Spleen (tissue), 11 donors: Measurements from ENCODE around the gene FLOT1. TPM values are rescaled to one million over a fixed set of nuclear protein-coding genes. Genes with fewer than 3 reads are reported as not detected.

Experiments
- DNase-seq: peaks from one replicate; pipeline ENCODE4 v3.0.0-alpha.2; 2020
- H3K27ac ChIP-seq, 8 donors: fragments of 200-600 bp; sonication (generic) in 7 of 8; 1 replicate in 4 of 8; 2 replicates in 4 of 8; pipeline versions ENCODE4 v1.5.0 to v1.8.0; 2016 to 2021; ENCODE audit warnings: inconsistent platforms in 4 of 8, mild to moderate bottlenecking in 4 of 8, moderate library complexity in 1 of 8
- H3K27me3 ChIP-seq, 7 donors: fragments of 200-600 bp; sonication (generic) in 6 of 7; replicated peaks in 1 of 7; 1 replicate in 4 of 7; 2 replicates in 3 of 7; pipeline versions ENCODE4 v1.5.0 to v1.8.0; 2016 to 2021; ENCODE audit warnings: inconsistent platforms in 3 of 7, mild to moderate bottlenecking in 1 of 7
- H3K36me3 ChIP-seq, 6 donors: fragments of 200-600 bp; sonication (generic) in 5 of 6; 1 replicate in 4 of 6; 2 replicates in 2 of 6; pipeline versions ENCODE4 v1.5.0 to v1.8.0; 2016 to 2021; ENCODE audit warnings: inconsistent platforms in 2 of 6
- H3K4me1 ChIP-seq, 6 donors: fragments of 200-600 bp; sonication (generic) in 5 of 6; 1 replicate in 3 of 6; 2 replicates in 3 of 6; pipeline versions ENCODE4 v1.5.0 to v1.8.0; 2016 to 2021; ENCODE audit warnings: inconsistent platforms in 3 of 6
- H3K4me3 ChIP-seq, 8 donors: fragments of 200-600 bp; sonication (generic) in 7 of 8; 1 replicate in 4 of 8; 2 replicates in 4 of 8; pipeline versions ENCODE4 v1.5.0 to v1.8.0; 2016 to 2021; ENCODE audit warnings: inconsistent platforms in 4 of 8, mild to moderate bottlenecking in 4 of 8, moderate library complexity in 2 of 8
- H3K9me3 ChIP-seq, 8 donors: fragments of 200-600 bp; sonication (generic) in 7 of 8; 1 replicate in 4 of 8; 2 replicates in 4 of 8; pipeline versions ENCODE4 v1.5.0 to v1.8.0; 2016 to 2021; ENCODE audit warnings: inconsistent platforms in 4 of 8
- CTCF ChIP-seq, 11 experiments: fragments of 200-600 bp in 7 of 11; fragments of 450-650 bp in 4 of 11; sonication (generic) in 4 of 11; IDR thresholded peaks in 8 of 11; conservative IDR thresholded peaks in 3 of 11; 1 replicate in 7 of 11; 2 replicates in 4 of 11; pipeline versions ENCODE4 v1.4.0 to v1.8.0; 2016 to 2021; ENCODE audit warnings: antibody characterized with exemption in 11 of 11, inconsistent platforms in 4 of 11, mild to moderate bottlenecking in 1 of 11
- POLR2A ChIP-seq, 3 donors: fragments of 450-650 bp; IDR thresholded peaks; one replicate each; pipeline ENCODE4 v1.5.1; 2017; ENCODE audit warnings: antibody characterized with exemption in 3 of 3, mild to moderate bottlenecking in 1 of 3
- POLR2AphosphoS5 ChIP-seq, 3 donors: sonication (generic); formaldehyde crosslinking; IDR thresholded peaks; one replicate each; pipeline ENCODE4 v1.5.1; 2017; ENCODE audit warnings: antibody characterized with exemption in 3 of 3
- WGBS, 5 donors: extraction: QIAGEN DNeasy Blood & Tissue Kit in 3 of 5; methylation state at CpG; one replicate each; pipeline versions ENCODE4 v1.1.5 to v1.1.7; 2013 to 2018; 5-methylcytosine and 5-hydroxymethylcytosine counted together
- intact Hi-C: fragments of 100-400 bp; cut with DNase I; formaldehyde crosslinking; loops from one replicate; pipeline ENCODE4 v1.15.0; 2023; ENCODE audit warnings: low total_unique reads
- polyA plus RNA-seq, 3 donors: library from polyadenylated mRNA; stranded (reverse); fragments of 200-250 nt; gene quantifications; one replicate each; pipeline ENCODE4 v1.2.1, GENCODE V29; 2013
- total RNA-seq, 7 donors: library from RNA; depleted of rRNA in 3 of 7; stranded (reverse); fragments of >200 nt in 3 of 7; fragmentation: NEBNext Ultra II Directional in 4 of 7; extraction: Animal tissue kit (Norgen Biotek cat#: 25700) in 4 of 7; gene quantifications; one replicate each; pipeline versions ENCODE4 v1.1.0 to v1.2.1, GENCODE V29; 2016 to 2021
- donor health status: healthy with polysubstance abuse.
- donor health status: DM: no; HTN: no; CAD: no; lungs with moderate emphysema.
- donor health status: DM: no; HTN: no; CAD: no.
- donor health status: Bipolar disorder and iron deficiency.
- donor health status: healthy.
- donor health status: DM: no; HTN: no; CAD: no.
- donor health status: DM: yes; HTN: yes; CAD: no.

The FLOT1 gene
- total and polyA plus RNA-seq, 10 donors, result 116 to 205 (median 165) TPM

- intact Hi-C loops, result no loop called here
- DNase-seq, result peak; percentile 37
- Histone ChIP-seq H3K4me1 (peaks cover 0 to 19% (median 0%) of the 10 kb centered on the region in 6 donors), H3K9me3 (no peaks in the 10 kb centered on the region), H3K4me3 (no peak overlapping the region), H3K27ac (no peak overlapping the region), H3K27me3 (no peaks in the 10 kb centered on the region), H3K36me3 (peaks cover 0 to 99% (median 55%) of the 10 kb centered on the region in 6 donors)
- 85 to 93% (median 90%) methylated on average over 6 of the region's 6 CpGs for WGBS, 5 donors
- TF ChIP-seq POLR2A (IDR thresholded peaks at IDR 0.05) (no peak), POLR2AphosphoS5 (IDR thresholded peaks at IDR 0.05) (no peak), CTCF (IDR thresholded peaks at IDR 0.05 in 8 of 11, conservative IDR thresholded peaks at IDR 0.05 in 3 of 11) (no peak)
These were observed 35.1 kb downstream of the FLOT1 start for GRCh38 chr6:30707281-30707850.

GRCh38 chr6:30705620-30706019 lies 36.9 kb downstream of the FLOT1 start:
- H3K36me3 ChIP-seq, result peaks cover 0 to 98% (median 45%) of the 10 kb centered on the region in 6 donors
- WGBS, 5 donors, result 92 to 97% (median 97%) methylated on average over 4 of the region's 4 CpGs

GRCh38 chr6:30703821-30704220 lies 38.7 kb downstream of the FLOT1 start:
- H3K36me3 ChIP-seq, result peaks cover 0 to 98% (median 33%) of the 10 kb centered on the region in 6 donors
- no peak for TF ChIP-seq POLR2AphosphoS5 (IDR thresholded peaks at IDR 0.05)
- no peak for TF ChIP-seq POLR2A (IDR thresholded peaks at IDR 0.05)
- no peak for TF ChIP-seq CTCF (IDR thresholded peaks at IDR 0.05 in 8 of 11, conservative IDR thresholded peaks at IDR 0.05 in 3 of 11)
- WGBS, 5 donors, result 62 to 97% (median 73%) methylated on average over 4 of the region's 4 CpGs
- DNase-seq, result peak; percentile 51
- H3K9me3 ChIP-seq, result no peaks in the 10 kb centered on the region
- no peak overlapping the region for H3K4me3 ChIP-seq
- peaks cover 0 to 15% (median 2%) of the 10 kb centered on the region in 6 donors for H3K4me1 ChIP-seq
- intact Hi-C loops, result no loop called here
- no peak overlapping the region for H3K27ac ChIP-seq
- no peaks in the 10 kb centered on the region for H3K27me3 ChIP-seq

More at GRCh38 chr6:30705620-30706019, 36.9 kb downstream of the FLOT1 start:
- TF ChIP-seq POLR2AphosphoS5 (IDR thresholded peaks at IDR 0.05) (no peak), CTCF (IDR thresholded peaks at IDR 0.05 in 8 of 11, conservative IDR thresholded peaks at IDR 0.05 in 3 of 11) (no peak), POLR2A (IDR thresholded peaks at IDR 0.05) (no peak)
- intact Hi-C loops, result no loop called here
- no peaks in the 10 kb centered on the region for H3K27me3 ChIP-seq
- peak; percentile 22 for DNase-seq
- H3K4me1 ChIP-seq, result peaks cover 0 to 10% (median 0%) of the 10 kb centered on the region in 6 donors
- no peak overlapping the region for H3K4me3 ChIP-seq
- no peaks in the 10 kb centered on the region for H3K9me3 ChIP-seq
- H3K27ac ChIP-seq, result no peak overlapping the region

GRCh38 chr6:30703011-30703410 lies 39.5 kb downstream of the FLOT1 start:
- intact Hi-C loops, result no loop called here
- H3K9me3 ChIP-seq, result no peaks in the 10 kb centered on the region
- TF ChIP-seq CTCF (IDR thresholded peaks at IDR 0.05 in 8 of 11, conservative IDR thresholded peaks at IDR 0.05 in 3 of 11) (no peak), POLR2AphosphoS5 (IDR thresholded peaks at IDR 0.05) (peak in 1 of 3 donors; percentile 54), POLR2A (IDR thresholded peaks at IDR 0.05) (no peak)
- WGBS, 5 donors, result 92 to 98% (median 95%) methylated on average over 10 of the region's 10 CpGs
- H3K27me3 ChIP-seq, result no peaks in the 10 kb centered on the region
- H3K27ac ChIP-seq, result no peak overlapping the region
- DNase-seq, result peak; percentile 55
- peaks cover 0 to 89% (median 31%) of the 10 kb centered on the region in 6 donors for H3K36me3 ChIP-seq
- H3K4me3 ChIP-seq, result no peak overlapping the region
- H3K4me1 ChIP-seq, result peaks cover 0 to 15% (median 2%) of the 10 kb centered on the region in 6 donors
